ENCODE data around the gene TLN1. TPM values are rescaled to one million over a fixed set of nuclear protein-coding genes. Genes with fewer than 3 reads are reported as not detected.

The TLN1 gene
- total RNA-seq, 4 donors from 2014 or later, result 888 to 1,583 (median 1,047) TPM

GRCh38 chr9:35743452-35743851, 11.5 kb upstream of the TLN1 start:
- no peak for ATAC-seq
- H3K36me3 ChIP-seq, result peaks cover 0 to 67% of the 10 kb centered on the region in 2 donors
- H3K27me3 ChIP-seq, result no peaks in the 10 kb centered on the region
- peaks cover 0 to 58% (median 20%) of the 10 kb centered on the region in 3 donors for H3K4me1 ChIP-seq
- H3K9me3 ChIP-seq, result no peaks in the 10 kb centered on the region
- no peak overlapping the region for H3K4me3 ChIP-seq
- peak overlapping the region in 2 of 4 donors; percentile 36 to 58 for H3K27ac ChIP-seq
- WGBS, 2 donors (ENCODE audit: low coverage in 1 of 2), result 50 to 51% methylated on average over 2 of the region's 2 CpGs
- no peak for TF ChIP-seq EP300 (IDR thresholded peaks at IDR 0.05)
- no peak for TF ChIP-seq POLR2A (IDR thresholded peaks at IDR 0.05)
- TF ChIP-seq POLR2AphosphoS5 (IDR thresholded peaks at IDR 0.05), result no peak
- no peak for TF ChIP-seq CTCF (IDR thresholded peaks at IDR 0.05)

DNA sequence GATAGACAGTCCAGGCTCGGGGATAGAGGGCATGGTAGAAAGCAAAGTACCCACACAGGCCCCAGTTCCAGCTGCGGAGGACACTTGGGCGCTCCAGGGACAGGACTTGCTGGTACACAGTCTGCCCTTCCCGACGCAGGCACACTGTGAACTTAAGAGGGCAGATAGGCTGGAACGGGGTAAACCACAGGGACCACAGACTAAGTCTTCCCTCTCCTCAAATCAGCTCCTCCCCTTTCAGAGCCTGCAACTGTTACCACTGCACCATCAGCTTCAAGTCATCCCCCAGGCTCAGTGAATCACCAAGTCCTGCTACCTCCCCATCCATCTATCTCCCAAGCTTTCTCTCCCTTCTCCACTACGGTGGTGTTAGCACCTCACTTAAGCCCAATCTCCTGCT, 9.7 kb upstream of the TLN1 start:
- Histone ChIP-seq H3K27ac (peak overlapping the region in 2 of 4 donors; percentile 8 to 12), H3K36me3 (peaks cover 0 to 84% of the 10 kb centered on the region in 2 donors)
- no peak for ATAC-seq

GRCh38 chr9:35740243-35740642, 8.2 kb upstream of the TLN1 start:
- Histone ChIP-seq H3K36me3 (peaks cover 0 to 99% of the 10 kb centered on the region in 2 donors), H3K4me3 (no peak overlapping the region), H3K4me1 (peaks cover 0 to 43% (median 0%) of the 10 kb centered on the region in 3 donors), H3K27ac (peak overlapping the region in 3 of 4 donors; percentile 3 to 45 (median 8)), H3K27me3 (no peaks in the 10 kb centered on the region), H3K9me3 (no peaks in the 10 kb centered on the region)
- 92% methylated on average over 4 of the region's 6 CpGs; no CpG with 5 or more reads in 1 of the 2 donors for WGBS, 2 donors (ENCODE audit: low coverage in 1 of 2)
- TF ChIP-seq POLR2AphosphoS5 (IDR thresholded peaks at IDR 0.05), result no peak
- TF ChIP-seq EP300 (IDR thresholded peaks at IDR 0.05), result no peak
- TF ChIP-seq POLR2A (IDR thresholded peaks at IDR 0.05), result no peak
- TF ChIP-seq CTCF (IDR thresholded peaks at IDR 0.05), result no peak
- no peak for ATAC-seq

More for the DNA sequence above, 9.7 kb upstream of the TLN1 start:
- H3K27me3 ChIP-seq, result no peaks in the 10 kb centered on the region
- H3K4me1 ChIP-seq, result peaks cover 0 to 47% (median 13%) of the 10 kb centered on the region in 3 donors
- no peak for TF ChIP-seq POLR2A (IDR thresholded peaks at IDR 0.05)
- no peak for TF ChIP-seq POLR2AphosphoS5 (IDR thresholded peaks at IDR 0.05)
- no peak for TF ChIP-seq EP300 (IDR thresholded peaks at IDR 0.05)
- TF ChIP-seq CTCF (IDR thresholded peaks at IDR 0.05), result no peak
- H3K9me3 ChIP-seq, result no peaks in the 10 kb centered on the region
- no peak overlapping the region for H3K4me3 ChIP-seq
- WGBS, 2 donors (ENCODE audit: low coverage in 1 of 2), result 63 to 68% methylated on average over 2 to 7 of the region's 7 CpGs

GRCh38 chr9:35738924-35739323, 6.9 kb upstream of the TLN1 start:
- no peak for ATAC-seq
- Histone ChIP-seq H3K27me3 (no peaks in the 10 kb centered on the region), H3K4me1 (peaks cover 0 to 37% (median 0%) of the 10 kb centered on the region in 3 donors), H3K36me3 (peaks cover 0 to 100% of the 10 kb centered on the region in 2 donors), H3K4me3 (no peak overlapping the region), H3K9me3 (no peaks in the 10 kb centered on the region), H3K27ac (peak overlapping the region in 2 of 4 donors; percentile 8 to 45)
- WGBS, 2 donors (ENCODE audit: low coverage in 1 of 2), result 74 to 83% methylated on average over 3 to 4 of the region's 7 CpGs
- TF ChIP-seq POLR2A (IDR thresholded peaks at IDR 0.05) (no peak), EP300 (IDR thresholded peaks at IDR 0.05) (no peak), POLR2AphosphoS5 (IDR thresholded peaks at IDR 0.05) (no peak), CTCF (IDR thresholded peaks at IDR 0.05) (no peak)

- WGBS, 2 donors (ENCODE audit: low coverage in 1 of 2), result 65% methylated on average over 2 of the region's 4 CpGs; no CpG with 5 or more reads in 1 of the 2 donors
- ATAC-seq, result no peak
Observed at GRCh38 chr9:35738186-35738585, 6.2 kb upstream of the TLN1 start.

More at GRCh38 chr9:35738186-35738585, 6.2 kb upstream of the TLN1 start:
- Histone ChIP-seq H3K27ac (no peak overlapping the region), H3K9me3 (no peaks in the 10 kb centered on the region), H3K36me3 (peaks cover 0 to 94% of the 10 kb centered on the region in 2 donors), H3K4me1 (peaks cover 0 to 37% (median 5%) of the 10 kb centered on the region in 3 donors), H3K27me3 (no peaks in the 10 kb centered on the region), H3K4me3 (no peak overlapping the region)
- TF ChIP-seq EP300 (IDR thresholded peaks at IDR 0.05) (no peak), POLR2AphosphoS5 (IDR thresholded peaks at IDR 0.05) (no peak), CTCF (IDR thresholded peaks at IDR 0.05) (no peak), POLR2A (IDR thresholded peaks at IDR 0.05) (no peak)

Measured in gastroesophageal sphincter (tissue), 4 donors.